NCI-H748 treated with DMSO at 0.1 percent for 48 hours (cell line): Measurements from ENCODE around the gene MAP7.
A peak's percentile ranks its signal among the peaks of the same experiment; 100 is the strongest.

ENCODE experiments used
- DNase-seq: peaks from one replicate; lab custom pipeline; 2025; lab: John Stamatoyannopoulos, UW

Gene MAP7

DNA sequence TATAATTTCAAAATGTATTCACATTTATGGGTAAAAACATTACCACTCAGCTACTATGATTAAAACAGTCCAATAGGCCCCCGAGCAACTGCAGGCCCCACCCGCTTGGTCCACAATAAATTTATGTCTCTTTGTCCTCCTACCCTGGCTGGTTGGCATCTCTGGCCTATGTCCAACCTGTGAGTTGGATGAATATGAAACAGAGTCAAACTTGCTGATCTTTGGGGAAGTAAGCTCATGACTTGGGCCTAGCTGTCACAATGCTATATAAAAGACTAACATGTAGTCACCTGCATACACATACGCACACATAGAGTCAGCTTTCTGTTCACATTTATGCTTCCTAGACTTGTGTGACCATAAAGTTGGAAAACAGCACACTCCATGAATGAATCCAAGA is 20.5 kb downstream of the MAP7 start:
- no peak for DNase-seq

DNA sequence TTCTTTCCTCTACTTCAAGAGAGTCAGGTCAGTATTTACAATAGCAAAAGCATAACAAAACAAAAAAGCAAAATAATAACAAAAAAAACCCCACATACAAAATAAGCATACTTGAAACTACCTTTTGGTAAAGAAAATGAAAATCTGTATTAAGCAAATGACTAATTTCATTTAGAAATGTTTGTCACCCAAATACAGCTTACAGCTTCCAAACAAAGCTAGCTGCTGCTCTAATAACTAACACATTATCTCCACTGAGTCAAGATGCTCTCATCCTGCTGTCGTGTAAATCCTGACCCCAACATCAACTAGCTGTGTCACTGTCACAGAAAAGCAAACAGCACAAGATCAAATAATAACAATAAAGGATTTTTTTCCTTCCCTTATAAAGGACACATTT is 21.7 kb downstream of the MAP7 start:
- no peak for DNase-seq

DNA sequence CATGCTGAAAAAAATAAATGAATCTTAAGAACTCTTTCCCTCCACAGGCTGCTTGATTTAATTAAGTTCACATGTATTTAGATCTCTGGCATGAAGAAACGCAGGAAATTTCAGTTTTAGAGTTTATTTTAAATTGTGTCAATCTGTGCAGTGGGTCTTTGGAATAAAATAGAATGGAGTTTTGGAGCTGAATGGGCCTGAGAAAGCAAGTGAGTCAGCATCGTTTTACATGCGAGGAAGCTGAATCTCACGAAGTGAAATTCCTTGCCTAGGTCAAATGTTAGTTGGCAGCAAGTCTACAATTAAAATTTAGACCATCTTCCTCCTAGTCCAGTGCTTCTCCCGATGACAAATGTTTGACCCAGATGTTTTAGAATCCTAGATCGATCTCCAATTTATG is 22.4 kb downstream of the MAP7 start:
- DNase-seq: no peak

DNA sequence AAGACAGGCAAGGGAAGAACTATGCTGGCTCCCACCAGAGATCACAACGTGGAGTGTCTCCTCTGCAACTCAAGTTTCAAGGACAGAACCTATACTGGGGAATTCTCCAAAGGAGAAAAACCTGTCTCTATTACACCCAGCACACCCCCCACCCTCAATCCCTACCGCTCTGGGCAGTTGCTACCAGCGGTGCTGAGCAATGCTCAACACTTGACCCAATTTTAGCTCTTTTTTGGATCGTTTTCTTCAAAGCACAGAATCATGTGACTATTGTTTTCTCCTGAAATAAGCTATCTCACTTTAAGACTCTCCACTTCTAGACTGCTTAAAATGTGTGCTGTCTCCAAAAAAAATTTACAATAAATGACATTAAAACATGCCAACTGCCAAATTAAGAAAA is 23.3 kb downstream of the MAP7 start:
- DNase-seq: no peak

DNA sequence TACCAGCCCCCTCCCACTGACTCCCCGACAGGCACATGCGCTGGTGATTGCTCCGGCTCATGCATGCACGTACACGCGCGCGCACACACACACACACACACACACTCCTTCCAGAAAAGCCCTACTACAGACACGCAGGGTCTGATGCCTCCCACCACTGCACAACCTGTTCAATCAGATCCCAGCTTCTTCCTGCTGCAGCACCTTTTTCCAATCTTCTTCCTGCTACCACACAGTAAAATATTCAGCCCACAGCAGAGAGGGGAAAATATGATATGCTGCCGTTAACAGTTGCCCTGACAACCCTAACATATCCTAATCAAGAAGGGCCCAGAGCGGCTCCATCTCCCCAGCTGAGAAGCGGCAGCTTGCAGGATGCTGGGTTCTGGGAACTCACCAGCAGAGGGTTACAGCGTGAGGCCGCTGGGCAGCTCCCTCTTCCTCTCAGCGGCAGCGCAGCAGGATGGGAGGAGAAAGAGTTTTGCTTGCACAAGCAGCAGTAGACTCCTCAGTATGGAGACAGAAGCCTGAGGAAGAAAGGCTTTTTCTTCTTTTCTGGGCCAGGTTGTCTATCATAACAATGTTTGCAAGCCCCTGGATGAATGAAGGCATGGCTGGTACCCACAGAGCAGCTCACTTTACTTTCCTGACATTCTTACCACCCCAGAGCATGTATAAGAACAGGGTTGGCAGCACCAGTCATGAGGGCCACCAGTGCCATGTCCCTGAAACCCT is 23.9 kb downstream of the MAP7 start:
- no peak for DNase-seq

- DNase-seq: no peak
These were observed 24.5 kb downstream of the MAP7 start for GRCh38 chr6:136525586-136526195.

- DNase-seq: peak; percentile 71
These were observed 25.2 kb downstream of the MAP7 start for GRCh38 chr6:136524936-136525413.

GRCh38 chr6:136524339-136524935 is 25.8 kb downstream of the MAP7 start:
- peak; percentile 71 for DNase-seq

GRCh38 chr6:136523196-136523595 is 27.0 kb downstream of the MAP7 start:
- no peak for DNase-seq

DNA sequence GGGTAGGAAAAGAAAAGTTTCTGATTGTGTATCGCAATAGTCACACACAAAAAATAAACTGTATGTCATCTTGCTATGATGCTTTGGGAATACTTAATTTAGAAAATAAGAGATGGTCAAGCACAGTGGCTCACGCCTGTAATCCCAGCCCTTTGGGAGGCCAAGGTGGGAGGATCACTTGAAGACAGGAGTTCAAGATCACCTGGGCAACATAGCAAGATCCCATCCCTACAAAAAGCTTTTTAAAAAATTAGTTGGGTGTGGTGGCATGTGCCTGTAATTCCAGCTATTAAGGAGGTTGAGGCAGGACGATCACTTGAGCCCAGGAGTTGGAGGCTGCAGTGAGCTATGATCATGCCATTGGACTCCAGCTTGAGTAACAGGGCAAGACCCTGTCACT is 27.6 kb downstream of the MAP7 start:
- DNase-seq: no peak

DNA sequence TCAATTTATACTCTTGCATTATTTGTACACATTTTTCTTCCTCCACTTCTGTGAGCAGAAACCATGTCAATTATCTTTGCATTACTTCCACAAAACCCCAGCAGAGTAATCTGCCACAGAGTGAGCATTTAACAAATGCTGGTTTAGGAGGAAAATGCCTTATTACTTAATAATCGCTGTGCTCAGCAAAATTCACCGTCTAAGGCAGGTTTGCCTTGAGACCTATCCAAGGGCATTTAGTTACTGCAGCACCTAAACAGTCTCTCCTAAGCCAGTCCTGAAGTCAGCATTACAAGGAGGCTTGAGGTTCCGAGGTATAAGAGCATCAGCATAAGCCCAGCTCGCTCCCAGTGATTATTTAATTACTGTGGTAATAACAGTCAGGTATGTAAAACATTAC is 28.3 kb downstream of the MAP7 start:
- DNase-seq: no peak

GRCh38 chr6:136521427-136521826 is 28.8 kb downstream of the MAP7 start:
- no peak for DNase-seq

DNA sequence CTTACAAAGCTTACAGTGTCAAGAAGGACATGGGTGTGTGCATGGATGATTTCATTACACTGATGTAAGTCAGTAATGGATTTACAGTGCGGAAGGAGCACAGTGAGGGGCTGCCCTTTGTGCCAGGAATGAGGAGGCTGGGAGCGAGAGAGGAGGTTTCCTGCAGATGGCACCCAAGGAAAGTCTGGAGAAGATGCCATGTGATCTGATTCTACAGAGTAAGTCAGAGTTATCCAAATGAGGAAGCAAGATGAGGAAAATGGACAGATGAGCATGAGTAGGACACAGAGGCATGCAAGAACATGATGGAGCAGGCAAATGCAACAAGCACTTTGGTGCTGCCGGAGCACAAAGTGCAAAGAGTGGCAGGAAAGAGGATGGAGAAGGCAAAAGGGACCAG is 29.7 kb downstream of the MAP7 start:
- no peak for DNase-seq

- DNase-seq: no peak
These were observed 32.6 kb downstream of the MAP7 start for GRCh38 chr6:136517582-136517981.

- no peak for DNase-seq
These were observed 33.2 kb downstream of the MAP7 start for GRCh38 chr6:136517002-136517401.

GRCh38 chr6:136514591-136514990 is 35.6 kb downstream of the MAP7 start:
- no peak for DNase-seq

- no peak for DNase-seq
These were observed 38.3 kb downstream of the MAP7 start for GRCh38 chr6:136511926-136512325.

DNA sequence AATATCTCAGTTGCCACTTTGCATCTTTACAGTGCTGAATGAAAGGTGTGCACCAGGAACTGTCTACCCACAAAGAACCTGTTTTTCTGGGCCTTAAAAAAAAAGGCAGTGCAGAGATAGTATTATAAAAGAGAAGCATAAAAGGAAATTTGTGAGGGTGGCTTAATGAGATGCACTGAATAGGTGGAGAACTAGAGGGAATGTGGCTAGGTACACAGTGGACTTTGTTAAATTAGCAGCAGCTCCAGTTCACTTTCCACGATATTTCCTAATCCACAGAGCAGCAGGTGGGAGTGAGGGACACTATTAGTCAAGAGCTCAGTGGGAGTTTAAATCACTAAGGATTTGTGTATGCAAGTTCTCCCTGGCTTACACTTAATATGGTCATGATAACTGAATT is 38.8 kb downstream of the MAP7 start:
- no peak for DNase-seq

GRCh38 chr6:136510782-136511181 is 39.4 kb downstream of the MAP7 start:
- DNase-seq: no peak

DNA sequence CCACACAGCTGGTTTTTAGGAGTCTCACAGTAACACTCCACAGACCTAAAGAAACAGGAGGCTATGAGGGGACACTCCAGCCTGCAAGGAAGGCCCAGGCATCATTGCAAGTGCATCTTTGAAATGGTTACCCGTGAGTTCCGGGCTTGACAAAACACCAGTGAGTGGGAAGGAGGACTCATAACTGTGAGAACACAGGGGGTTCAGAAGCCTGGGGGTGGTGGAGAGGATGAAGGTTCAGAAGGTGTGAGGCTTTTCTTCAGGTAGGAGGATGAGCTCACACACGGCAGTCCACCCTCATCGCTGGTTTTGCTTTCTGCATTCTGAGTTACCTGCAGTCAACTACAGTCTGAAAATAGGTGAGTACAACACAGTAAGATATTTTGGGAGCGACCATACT is 39.9 kb downstream of the MAP7 start:
- no peak for DNase-seq

- DNase-seq: no peak
These were observed 41.4 kb downstream of the MAP7 start for GRCh38 chr6:136508725-136509392.

DNA sequence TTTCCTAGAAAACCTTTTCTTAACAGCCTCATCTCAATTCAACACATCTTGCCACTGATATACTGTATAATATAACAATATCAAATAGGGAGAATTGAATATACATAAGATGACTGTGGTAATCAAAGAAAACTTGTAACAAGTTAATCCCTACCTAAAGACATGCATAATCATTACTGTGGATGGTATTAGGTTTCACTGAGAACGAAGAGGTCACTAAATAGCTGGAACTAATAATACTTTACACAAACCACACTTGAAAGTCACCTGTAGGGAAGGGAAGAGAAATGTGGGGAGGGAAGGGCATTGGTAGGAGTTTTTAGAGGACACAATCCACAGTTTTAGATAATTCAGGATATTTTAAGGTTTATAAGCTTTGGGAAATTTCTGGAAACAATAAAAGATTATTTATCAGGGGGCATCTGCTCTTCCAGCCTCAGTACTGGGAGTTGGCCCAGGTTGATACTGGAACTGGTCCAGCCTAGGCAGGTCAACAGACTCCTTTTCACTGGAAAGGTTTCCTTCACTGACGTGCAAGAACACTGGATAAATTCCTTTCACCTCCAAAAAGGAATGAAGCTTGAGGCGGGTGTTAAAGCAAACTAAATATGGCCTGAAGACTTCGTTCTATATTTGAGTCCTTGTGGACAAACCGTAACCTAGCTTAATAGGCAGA is 44.0 kb downstream of the MAP7 start:
- DNase-seq: no peak
